GM12874 (cell line): ENCODE measurements around the gene CNGB1.

Experiments
- CTCF ChIP-seq: IDR thresholded peaks from 2 replicates; pipeline ENCODE4 v1.5.1; 2011; ENCODE audit warnings: low read depth, mild to moderate bottlenecking, control low read depth, low read length, moderate library complexity; ENCODE audit not compliant: insufficient read depth

CNGB1 gene

GRCh38 chr16:57999971-58000705, 29.2 kb upstream of the CNGB1 start, which contains the start of gene ZNF319:
Gene ZNF319, minus strand, starts transcription at chr16:58000672. Its CDS starts 2,407 bp downstream, at chr16:57998265.
- TF ChIP-seq CTCF: no peak

- no peak for TF ChIP-seq CTCF
Observed at GRCh38 chr16:57999366-57999970, 28.5 kb upstream of the CNGB1 start.

GRCh38 chr16:57998992-57999365, 28.1 kb upstream of the CNGB1 start:
- no peak for TF ChIP-seq CTCF

- TF ChIP-seq CTCF: no peak
Observed at GRCh38 chr16:57998486-57998885, 27.6 kb upstream of the CNGB1 start.

GRCh38 chr16:57997528-57998265, 26.8 kb upstream of the CNGB1 start:
- TF ChIP-seq CTCF: no peak

GRCh38 chr16:57997176-57997527, 26.2 kb upstream of the CNGB1 start:
- TF ChIP-seq CTCF: no peak

GRCh38 chr16:57996406-57997175, 25.7 kb upstream of the CNGB1 start:
- no peak for TF ChIP-seq CTCF
